HG02938 (cell line): Measurements from ENCODE around the gene NRIP3.

ENCODE experiments used
- ATAC-seq: cut with Tn5 transposase; IDR thresholded peaks from one replicate; pipeline ENCODE4 v1.9.1; 2021; ENCODE audit warnings: mild to moderate bottlenecking, moderate library complexity; ENCODE audit not compliant: unreplicated experiment

The NRIP3 gene

GRCh38 chr11:9003573-9004182 lies at the start of gene NRIP3:
Gene NRIP3 (minus strand): TSS chr11:9004001. CDS start chr11:9003935, 66 bp downstream.
- no peak for ATAC-seq

GRCh38 chr11:9052316-9052715 lies 48.5 kb upstream of the NRIP3 start:
- ATAC-seq, result no peak

- ATAC-seq, result no peak
Observed at GRCh38 chr11:9049959-9050358, 46.2 kb upstream of the NRIP3 start.

DNA sequence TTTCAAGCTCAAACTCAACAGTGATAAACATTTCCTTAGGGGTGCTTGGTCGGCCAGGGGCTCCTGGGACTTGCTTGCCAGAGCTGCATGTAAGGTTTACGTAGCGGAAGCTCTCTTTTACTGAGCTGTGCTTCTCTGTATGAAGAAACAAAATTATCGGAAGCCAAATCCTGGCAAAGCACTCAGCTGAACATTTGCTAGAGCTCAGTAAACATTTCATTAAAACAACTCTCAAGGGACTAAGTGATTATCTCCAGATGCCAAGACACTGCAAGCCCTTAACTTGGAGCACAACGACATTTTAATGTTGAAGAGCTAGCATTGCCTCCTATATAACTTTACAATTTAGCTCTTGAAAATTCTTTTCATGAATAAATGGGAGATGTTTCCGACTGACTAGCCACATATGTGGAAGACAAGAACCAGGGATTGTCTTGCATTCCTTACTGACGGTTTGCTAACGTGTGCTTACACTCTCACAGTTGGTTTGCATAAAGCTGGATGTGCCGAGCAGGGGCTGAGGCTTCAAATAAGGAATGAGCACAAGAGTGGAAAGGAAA lies 44.2 kb upstream of the NRIP3 start:
- no peak for ATAC-seq

GRCh38 chr11:9046481-9046880 lies 42.7 kb upstream of the NRIP3 start:
- no peak for ATAC-seq

- no peak for ATAC-seq
Observed at GRCh38 chr11:9042488-9042887, 38.7 kb upstream of the NRIP3 start.

DNA sequence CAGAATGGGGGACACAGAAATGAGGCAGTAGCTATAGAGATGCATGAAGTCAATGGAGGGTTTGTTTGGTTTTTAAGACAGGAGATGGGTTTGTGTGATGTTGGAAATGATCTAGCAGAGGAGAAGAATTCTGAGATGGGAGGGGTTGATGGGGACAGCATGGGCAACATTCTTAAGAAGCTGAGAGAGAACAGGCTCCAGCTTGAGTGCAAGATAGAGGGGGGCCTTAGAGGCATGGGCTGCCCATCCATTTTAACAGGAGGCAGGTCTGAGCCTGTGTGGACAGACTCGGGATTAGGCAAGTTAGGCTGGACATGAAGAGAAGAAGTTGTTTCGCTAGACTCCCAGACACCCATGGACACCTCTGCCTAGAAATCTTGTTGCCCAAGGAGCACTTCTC lies 37.9 kb upstream of the NRIP3 start:
- ATAC-seq, result no peak

- no peak for ATAC-seq
Observed at GRCh38 chr11:9040410-9040809, 36.6 kb upstream of the NRIP3 start.

DNA sequence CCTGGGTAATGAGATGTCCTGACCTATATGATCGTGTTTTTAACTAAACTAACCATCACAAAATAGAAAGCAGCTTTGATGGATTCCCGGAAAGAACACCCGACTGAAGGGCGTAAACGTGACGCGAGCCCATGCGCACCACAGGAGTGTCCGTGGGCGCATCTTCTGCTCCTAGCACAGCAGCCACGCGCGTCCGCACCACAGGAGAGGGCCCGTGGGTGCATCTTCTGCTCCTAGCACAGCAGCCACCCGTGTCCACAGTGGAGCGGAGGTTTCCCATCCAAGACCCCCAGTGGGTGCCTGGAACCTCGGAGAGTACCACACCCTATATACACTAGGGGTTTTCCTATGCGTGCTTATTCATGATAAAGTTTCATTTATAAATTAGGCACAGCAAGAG lies 36.1 kb upstream of the NRIP3 start:
- no peak for ATAC-seq

DNA sequence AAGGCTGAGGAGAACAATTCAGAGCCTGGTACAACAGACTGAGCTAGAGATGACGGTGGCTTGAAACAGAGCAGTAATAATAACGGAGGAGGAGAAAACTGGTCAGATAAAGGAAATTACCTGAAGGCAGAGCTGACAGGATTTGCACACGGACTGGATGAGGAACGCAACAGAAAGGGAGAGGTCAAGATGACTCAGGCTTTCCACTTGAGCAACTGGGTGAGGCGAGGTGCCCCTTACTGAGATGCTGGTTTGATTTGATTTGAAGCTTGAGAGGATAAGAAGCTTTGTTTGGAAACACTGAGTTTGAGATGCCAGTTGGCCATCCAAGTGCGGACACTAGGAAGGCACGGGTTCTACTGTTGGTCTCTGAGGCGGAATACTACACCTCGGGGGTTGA lies 35.4 kb upstream of the NRIP3 start:
- ATAC-seq, result no peak

DNA sequence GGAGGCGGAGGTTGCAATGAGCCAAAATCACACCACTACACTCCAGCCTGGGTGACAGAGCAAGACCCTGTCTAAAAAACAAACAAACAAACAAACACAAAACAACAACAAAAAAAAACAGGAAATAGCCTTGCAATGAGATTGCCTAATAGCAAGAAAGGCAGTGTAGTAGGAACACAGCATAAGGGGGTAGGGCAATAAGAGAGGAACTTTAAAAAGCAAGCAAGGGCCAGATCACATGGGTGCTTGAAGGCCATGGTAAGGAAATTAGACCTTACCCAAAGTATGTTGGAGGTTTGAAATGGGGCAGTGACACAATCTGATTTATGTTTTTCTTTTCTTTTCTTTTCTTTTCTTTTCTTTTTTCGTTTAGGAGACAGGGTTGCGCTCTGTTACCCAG lies 34.7 kb upstream of the NRIP3 start:
- no peak for ATAC-seq

GRCh38 chr11:9037963-9038362 lies 34.2 kb upstream of the NRIP3 start:
- ATAC-seq, result no peak

DNA sequence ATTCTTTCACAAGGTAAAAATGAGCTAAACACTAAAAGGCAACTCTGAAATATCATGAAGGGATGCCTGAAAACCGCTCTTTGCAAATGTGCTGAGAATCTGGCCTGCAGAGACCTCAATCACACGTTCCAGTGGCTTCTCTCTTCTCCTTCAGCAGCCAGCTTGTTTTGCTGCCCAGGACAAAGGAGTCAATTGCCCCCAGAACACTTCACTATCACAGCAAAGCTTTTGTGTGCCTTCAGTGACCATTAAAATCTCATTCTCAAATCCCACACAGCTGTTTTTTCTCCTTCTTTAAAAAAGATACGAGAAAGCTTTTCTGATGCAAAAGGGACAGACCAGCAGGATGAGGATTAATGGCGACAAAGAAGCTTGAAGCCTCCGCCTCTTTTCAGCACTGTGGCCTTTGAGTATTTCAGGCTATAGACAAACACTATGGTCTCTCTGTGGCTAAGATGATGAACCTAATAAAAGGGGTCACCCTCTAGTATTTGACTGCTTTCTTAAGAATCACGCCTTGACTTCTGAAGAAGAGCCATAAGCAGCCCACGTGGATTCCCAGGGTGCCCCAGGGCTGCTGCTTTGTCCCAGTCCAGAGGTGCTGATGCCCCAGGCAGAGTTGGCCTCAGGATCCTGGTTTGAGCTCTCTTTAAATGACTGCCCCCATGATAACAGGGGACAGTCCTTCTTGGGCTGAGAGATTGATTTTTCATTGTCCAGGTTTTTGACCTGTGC lies 33.4 kb upstream of the NRIP3 start:
- ATAC-seq, result no peak

DNA sequence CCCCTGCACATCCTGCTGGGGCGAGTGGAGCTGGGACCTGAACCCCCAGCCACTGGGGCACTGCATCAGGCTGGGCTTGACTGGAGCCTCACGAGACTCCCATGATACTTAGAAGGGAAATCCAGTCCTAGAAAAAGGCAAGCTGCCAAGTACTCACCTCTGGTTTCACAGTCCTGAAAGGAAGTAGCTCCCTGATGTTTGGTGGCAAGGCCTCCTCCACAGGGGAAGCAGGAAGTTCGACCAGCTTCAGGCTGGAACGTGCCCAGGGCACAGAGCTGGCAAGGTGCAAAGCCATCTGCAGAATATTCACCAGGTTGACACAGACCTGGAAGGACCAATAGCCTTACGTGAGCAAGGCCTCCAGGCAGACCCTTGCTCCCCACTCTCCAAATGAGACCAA lies 26.8 kb upstream of the NRIP3 start:
- ATAC-seq, result no peak

DNA sequence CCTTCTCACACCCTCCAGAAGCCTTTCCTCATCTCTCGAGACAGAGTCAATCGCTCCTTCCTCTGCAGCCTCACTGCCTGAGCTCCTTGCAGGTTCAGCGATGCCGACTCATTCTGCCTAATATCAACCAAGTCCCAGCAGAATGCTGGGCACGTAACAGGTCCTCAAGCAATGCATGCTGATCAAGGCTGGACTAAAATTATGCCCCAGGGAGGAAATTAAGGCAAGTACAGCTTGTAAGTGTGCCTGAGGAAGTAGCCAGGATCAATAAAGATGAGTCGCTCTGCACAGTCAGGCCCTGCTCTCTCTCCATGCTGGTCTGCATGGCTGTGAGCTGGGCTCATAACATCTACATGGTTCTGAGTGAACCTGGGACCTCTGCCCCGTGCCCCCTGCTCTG lies 25.6 kb upstream of the NRIP3 start:
- no peak for ATAC-seq

GRCh38 chr11:9028581-9028980 lies 24.8 kb upstream of the NRIP3 start:
- ATAC-seq, result no peak

DNA sequence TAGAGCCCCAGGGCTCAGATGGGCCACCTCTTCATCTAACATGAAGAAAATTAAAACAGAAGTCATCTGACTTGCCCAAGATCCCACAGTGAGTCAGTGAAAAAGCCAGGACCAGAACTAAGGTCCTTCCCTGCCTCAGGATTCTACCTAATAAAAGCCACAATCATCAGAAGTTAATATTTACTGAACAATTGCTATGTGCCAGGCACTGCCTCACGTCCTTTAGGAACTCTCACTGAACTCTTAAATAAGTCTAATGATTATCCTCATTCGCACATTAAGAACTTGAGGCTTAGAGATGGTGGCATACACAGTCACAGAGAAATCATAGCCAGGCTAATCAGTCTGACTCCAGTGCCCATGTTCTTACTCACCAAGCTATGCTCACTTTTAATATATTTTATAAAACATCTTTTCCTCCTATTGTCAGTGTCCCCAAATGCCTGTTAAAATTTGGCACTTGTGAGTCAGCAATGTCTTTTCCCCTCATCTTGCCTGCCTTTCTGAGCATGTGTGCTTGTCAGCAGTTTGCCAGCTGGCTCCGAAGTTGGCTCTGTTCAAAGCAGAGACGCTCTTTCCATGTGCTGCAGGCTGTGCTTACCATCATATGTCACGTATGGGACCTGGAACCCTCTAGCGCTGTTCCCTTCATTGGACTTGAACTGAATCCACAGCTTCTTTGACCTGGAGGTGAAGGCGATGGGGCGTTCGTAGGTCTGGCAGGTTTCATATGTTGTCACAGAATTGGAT lies 21.5 kb upstream of the NRIP3 start:
- ATAC-seq, result no peak

DNA sequence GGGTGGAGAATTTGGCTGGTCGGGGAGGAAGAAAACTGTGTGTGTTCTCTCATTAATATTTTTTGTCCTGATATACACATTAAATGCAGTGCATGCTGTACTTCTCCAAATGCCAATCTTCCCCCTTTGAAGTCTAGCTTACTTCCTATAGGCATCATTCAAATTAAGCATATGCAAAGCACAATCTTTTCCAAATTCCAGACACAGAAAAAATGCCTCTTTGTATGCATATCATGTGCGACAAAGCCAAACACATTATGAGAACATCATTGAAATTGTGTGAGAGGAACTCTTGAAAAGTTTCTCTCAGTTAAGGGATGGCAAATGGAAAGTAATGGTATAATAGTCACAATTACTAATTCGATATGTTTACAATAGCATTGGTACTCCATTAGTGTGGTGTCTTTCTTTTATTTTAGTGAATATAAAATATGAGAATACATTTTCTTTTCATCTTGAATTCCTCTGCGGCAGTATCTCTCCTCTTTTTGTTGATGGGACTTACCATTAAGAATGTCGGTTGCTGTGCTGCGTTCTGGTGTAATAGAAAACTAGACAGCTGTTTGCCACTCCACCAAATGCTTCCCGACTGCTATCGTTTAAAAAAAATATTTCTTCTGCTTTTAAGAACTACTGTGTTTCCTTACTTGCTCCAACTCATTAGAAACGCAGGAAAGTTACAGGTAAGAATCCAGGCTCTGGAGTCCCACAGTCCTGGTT lies 19.3 kb upstream of the NRIP3 start:
- no peak for ATAC-seq

DNA sequence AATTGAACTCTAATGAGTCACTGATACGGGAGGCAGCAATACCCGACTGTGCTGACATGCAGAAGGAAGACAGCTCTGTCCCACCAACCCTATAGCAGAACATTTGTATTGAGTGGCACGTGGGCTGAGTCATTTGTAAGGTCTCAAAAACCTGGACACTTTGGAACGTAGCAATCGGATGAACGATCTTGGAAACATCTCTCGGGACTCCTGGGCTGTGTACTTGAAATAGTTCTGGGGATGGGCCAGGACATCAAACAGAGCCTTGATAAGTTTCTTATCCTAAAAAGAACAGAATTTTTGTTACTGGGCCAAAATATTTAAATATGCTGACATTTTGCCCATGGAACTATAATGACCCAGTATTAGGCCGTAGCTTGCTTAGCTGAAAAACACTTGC lies 17.1 kb upstream of the NRIP3 start:
- ATAC-seq, result no peak

GRCh38 chr11:9019861-9020260 lies 16.1 kb upstream of the NRIP3 start:
- no peak for ATAC-seq

GRCh38 chr11:9017773-9018172 lies 14.0 kb upstream of the NRIP3 start:
- ATAC-seq, result no peak
